Measurements from ENCODE around the gene C16orf78. TPM values are rescaled to one million over a fixed set of nuclear protein-coding genes. Genes with fewer than 3 reads are reported as not detected.
A peak's percentile ranks its signal among the peaks of the same experiment; 100 is the strongest.

The C16orf78 gene
- total RNA-seq, 1 donor, result not detected

DNA sequence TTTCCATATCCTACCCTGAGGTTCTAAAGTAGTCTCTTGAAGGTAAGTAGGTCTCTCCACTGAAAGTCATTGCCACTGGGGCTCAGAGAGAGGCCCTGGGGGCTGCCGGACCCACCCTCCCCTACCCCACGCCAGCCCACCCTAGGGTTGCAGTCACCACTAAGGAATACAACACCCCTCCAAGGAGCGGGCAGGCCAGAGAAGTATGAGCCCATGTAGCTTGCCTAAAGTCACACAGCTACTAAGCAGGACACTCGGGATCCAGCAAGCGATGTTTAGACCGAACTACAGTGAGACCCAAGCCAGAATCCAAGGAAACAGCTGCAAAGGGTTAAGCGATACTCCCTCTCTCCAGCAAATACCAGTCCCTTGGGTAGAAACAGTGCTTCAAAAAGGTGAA is 27.0 kb downstream of the C16orf78 start:
- DNase-seq (ENCODE audit: low read depth), result no peak
- no peak for TF ChIP-seq CTCF (IDR thresholded peaks at IDR 0.05; ENCODE audit: insufficient read depth, low read length)
- no peak overlapping the region for H3K4me3 ChIP-seq (ENCODE audit: low read depth, low read length)

DNA sequence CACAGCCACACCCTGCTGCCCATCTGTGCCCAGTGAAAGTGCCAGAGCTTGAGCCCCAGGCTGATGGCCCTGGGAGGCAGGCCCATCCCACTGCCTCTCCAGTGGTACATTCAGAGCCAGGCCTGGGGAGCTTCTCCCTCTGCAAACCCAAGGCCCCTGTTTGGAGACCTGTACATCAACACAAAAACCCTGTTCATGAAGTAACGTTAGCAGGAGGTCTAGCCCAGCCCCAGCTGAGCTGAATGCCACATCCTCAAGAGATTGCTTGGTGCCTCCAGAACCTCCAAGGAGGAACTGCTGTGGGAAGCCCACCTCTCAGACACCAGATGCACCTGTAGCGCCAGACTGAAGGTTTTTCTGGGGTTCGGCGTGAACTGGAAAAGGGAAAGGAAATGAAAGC is 31.5 kb downstream of the C16orf78 start:
- DNase-seq (ENCODE audit: low read depth), result no peak
- no peak for TF ChIP-seq CTCF (IDR thresholded peaks at IDR 0.05; ENCODE audit: insufficient read depth, low read length)

DNA sequence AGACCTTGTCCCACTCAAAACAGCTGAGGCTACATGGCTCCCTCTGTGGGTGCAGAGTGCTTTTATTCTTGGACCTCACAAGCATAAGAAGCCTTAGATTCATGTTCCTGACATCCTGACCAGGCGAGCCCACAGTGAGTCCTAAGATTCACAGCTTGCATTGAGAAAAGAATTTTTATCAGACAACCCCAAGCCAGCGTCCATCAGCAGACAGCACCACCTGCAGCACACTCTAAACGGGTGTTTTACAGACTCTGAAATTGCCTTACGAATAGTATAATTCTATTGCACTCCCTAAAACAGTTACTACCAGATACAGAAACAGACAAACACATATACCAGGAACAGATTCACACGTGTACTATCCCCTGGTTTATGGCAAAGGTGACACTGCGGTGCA is 31.9 kb downstream of the C16orf78 start:
- no peak for DNase-seq (ENCODE audit: low read depth)
- no peak for TF ChIP-seq CTCF (IDR thresholded peaks at IDR 0.05; ENCODE audit: insufficient read depth, low read length)
- no peak overlapping the region for H3K4me3 ChIP-seq (ENCODE audit: low read depth, low read length)

More for the DNA sequence above, 31.5 kb downstream of the C16orf78 start:
- H3K4me3 ChIP-seq (ENCODE audit: low read depth, low read length), result no peak overlapping the region

DNA sequence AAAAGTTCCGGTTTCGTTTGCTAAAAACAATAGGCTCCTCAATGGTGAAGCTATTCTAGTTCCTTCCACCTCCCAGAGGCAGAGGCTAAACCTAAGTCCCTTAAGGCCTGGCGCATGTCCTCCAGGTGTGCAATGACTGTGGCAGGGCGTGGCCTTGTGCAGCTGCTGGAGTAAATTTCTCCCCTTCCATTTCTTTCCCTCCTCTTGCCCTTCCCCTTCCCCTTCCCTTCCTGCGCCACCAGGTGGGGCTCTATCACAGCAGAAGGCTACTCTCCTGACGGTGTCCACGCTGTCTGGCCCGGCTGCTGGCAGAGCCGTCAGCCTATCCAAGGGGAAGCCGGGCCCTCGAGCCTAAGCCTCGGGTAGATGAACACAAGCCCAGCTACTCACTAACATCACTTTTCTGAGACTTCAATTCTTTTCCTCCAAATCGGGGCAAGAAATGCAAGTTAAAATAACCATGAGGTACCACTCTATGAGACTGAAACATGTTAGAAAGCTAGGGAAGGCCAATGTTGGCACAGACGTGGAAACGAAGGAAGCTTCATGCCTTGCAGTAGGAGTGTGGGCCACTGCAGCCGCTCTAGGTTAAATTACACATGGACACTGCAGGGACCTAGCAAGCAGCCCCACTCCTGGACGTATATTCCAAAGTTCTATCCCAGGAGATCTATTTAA is 34.4 kb downstream of the C16orf78 start:
- H3K4me3 ChIP-seq (ENCODE audit: low read depth, low read length), result no peak overlapping the region
- TF ChIP-seq CTCF (IDR thresholded peaks at IDR 0.05; ENCODE audit: insufficient read depth, low read length), result peak; percentile 95
- DNase-seq (ENCODE audit: low read depth), result peak; percentile 78

- H3K4me3 ChIP-seq (ENCODE audit: low read depth, low read length), result no peak overlapping the region
- TF ChIP-seq CTCF (IDR thresholded peaks at IDR 0.05; ENCODE audit: insufficient read depth, low read length), result no peak
- DNase-seq (ENCODE audit: low read depth), result no peak
These were observed 35.5 kb downstream of the C16orf78 start for GRCh38 chr16:49409121-49409520.

- no peak for TF ChIP-seq CTCF (IDR thresholded peaks at IDR 0.05; ENCODE audit: insufficient read depth, low read length)
- H3K4me3 ChIP-seq (ENCODE audit: low read depth, low read length), result no peak overlapping the region
- DNase-seq (ENCODE audit: low read depth), result no peak
These were observed 36.6 kb downstream of the C16orf78 start for GRCh38 chr16:49410226-49410625.
